ENCODE results near the gene ADGRG1. TPM values are rescaled to one million over a fixed set of nuclear protein-coding genes. Genes with fewer than 3 reads are reported as not detected.
A peak's percentile ranks its signal among the peaks of the same experiment; 100 is the strongest.

The ADGRG1 gene
- polyA plus RNA-seq, 1 of the 3 experiments (the other 2 are of a cell fraction): 7.4 TPM

GRCh38 chr16:57646388-57647039 lies 18.1 kb downstream of the ADGRG1 start:
- CTCF ChIA-PET: interaction anchor here (0.7 to 6.3 kb wide), 14 partner anchors 10 to 375 kb away, joined by 3 to 129 read pairs (median 16); partner anchors contain the start of genes USB1 and ZNF319
- no peak overlapping the region for H3K4me3 ChIP-seq (ENCODE audit: low read depth in 2 of 2, low read length in 1 of 2)
- peaks cover 7% of the 10 kb centered on the region for H3F3A ChIP-seq (replicated peaks; ENCODE audit: insufficient read depth)
- POLR2A ChIA-PET: no interaction called here
- H3K4me2 ChIP-seq: 0 out of 2 replicates have a peak overlapping the region, but pooled peaks have one; percentile 6
- WGBS (ENCODE audit: low lambda C conversion rate): 86% methylated on average over 6 of the region's 14 CpGs
- H3K9me2 ChIP-seq: no peaks in the 10 kb centered on the region
- peaks cover 2 to 4% of the 10 kb centered on the region in 2 experiments; a peak in 1 of 4 replicates for H3K4me1 ChIP-seq (ENCODE audit: control insufficient read depth in 1 of 2, insufficient read depth in 2 of 2, low read depth in 1 of 2, low read length in 1 of 2)
- TF ChIP-seq YY1 (IDR thresholded peaks at IDR 0.05; ENCODE audit: low read depth) (no peak), IRF3 (IDR thresholded peaks at IDR 0.05; ENCODE audit: low read depth, low read length) (no peak), RAD21 (IDR thresholded peaks at IDR 0.05; ENCODE audit: low read length) (no peak), MEF2A (IDR thresholded peaks at IDR 0.05; ENCODE audit: borderline replicate concordance, low read depth) (no peak), GATA2 (CRISPR knock-in tag; IDR thresholded peaks at IDR 0.05) (no peak), POLR2AphosphoS5 (IDR thresholded peaks at IDR 0.05; ENCODE audit: low read depth, low read length) (no peak)
- no peak overlapping the region for H3K27ac ChIP-seq (ENCODE audit: low read depth in 2 of 2, low read length in 1 of 2)
- no peak overlapping the region for H2AFZ ChIP-seq (ENCODE audit: low read depth)
- H3K27me3 ChIP-seq (ENCODE audit: insufficient read depth): no peaks in the 10 kb centered on the region
- no peaks in the 10 kb centered on the region for H3K36me3 ChIP-seq (replicated peaks in 1 of 2; ENCODE audit: control insufficient read depth in 1 of 2, insufficient read depth in 2 of 2, low read length in 1 of 2)
- no peak overlapping the region for H3K9ac ChIP-seq
- no peaks in the 10 kb centered on the region for H4K20me1 ChIP-seq (ENCODE audit: insufficient read depth)
- no peaks in the 10 kb centered on the region for H3K79me2 ChIP-seq (ENCODE audit: insufficient read depth)
- no peaks in the 10 kb centered on the region for H3K9me3 ChIP-seq
- no peak for DNase-seq

DNA sequence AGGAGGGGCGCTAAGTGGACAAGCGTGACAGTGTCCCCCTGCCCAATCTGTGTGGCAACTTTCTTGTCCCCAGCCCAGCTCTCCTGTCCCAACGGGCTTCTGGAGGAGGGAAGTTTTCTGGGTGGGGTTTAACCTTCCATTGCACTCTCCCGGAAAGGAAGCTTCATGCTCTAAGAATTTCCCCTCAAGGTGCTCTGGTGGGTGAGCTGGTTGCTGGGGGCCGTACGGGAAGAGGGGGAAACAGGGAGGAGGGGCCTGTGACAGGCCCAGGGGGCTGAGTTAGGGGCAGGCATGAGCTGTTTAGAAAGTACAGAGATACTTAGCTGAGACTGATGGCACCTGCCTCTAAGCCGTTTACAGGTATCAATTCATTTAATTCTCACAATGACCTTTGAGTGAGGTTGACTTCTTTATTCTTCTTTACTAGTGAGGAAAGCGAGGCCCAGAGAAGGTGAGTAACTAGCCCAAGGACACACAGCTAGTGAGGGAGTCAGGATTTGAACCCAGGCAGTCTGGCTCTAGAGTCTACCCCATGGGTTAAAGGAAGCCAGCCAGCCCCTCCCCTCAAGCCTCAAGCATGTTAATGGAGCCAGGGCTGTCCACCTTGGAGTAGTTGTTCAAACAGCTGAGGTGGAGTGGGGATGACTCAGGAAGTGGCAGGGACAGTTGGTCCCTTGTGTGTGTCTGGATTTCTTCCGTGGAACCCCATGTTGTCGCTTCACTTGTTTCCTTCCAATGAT lies 18.9 kb downstream of the ADGRG1 start:
- no peak overlapping the region for H3K9ac ChIP-seq
- no peaks in the 10 kb centered on the region for H3K9me3 ChIP-seq
- H3K9me2 ChIP-seq: no peaks in the 10 kb centered on the region
- H4K20me1 ChIP-seq (ENCODE audit: insufficient read depth): no peaks in the 10 kb centered on the region
- peaks cover 7% of the 10 kb centered on the region for H3F3A ChIP-seq (replicated peaks; ENCODE audit: insufficient read depth)
- H3K79me2 ChIP-seq (ENCODE audit: insufficient read depth): no peaks in the 10 kb centered on the region
- TF ChIP-seq RFX5 (IDR thresholded peaks at IDR 0.05; ENCODE audit: low read length): no peak
- no peak for TF ChIP-seq FOSL2 (IDR thresholded peaks at IDR 0.05; ENCODE audit: borderline replicate concordance, low read depth)
- TF ChIP-seq JUND (IDR thresholded peaks at IDR 0.05): no peak
- no peak for TF ChIP-seq CHD2 (IDR thresholded peaks at IDR 0.05; ENCODE audit: low read length, partially characterized antibody)
- TF ChIP-seq MAX (IDR thresholded peaks at IDR 0.05; ENCODE audit: low read depth): no peak
- no peak for TF ChIP-seq NRF1 (IDR thresholded peaks at IDR 0.05; ENCODE audit: low read depth, low read length)
- no peak for TF ChIP-seq NFIC (IDR thresholded peaks at IDR 0.05; ENCODE audit: borderline replicate concordance)
- no peak for TF ChIP-seq TEAD4 (IDR thresholded peaks at IDR 0.05; ENCODE audit: borderline replicate concordance, insufficient read depth)
- no peak for TF ChIP-seq USF1 (IDR thresholded peaks at IDR 0.05; ENCODE audit: borderline replicate concordance, low read depth)
- no peak for TF ChIP-seq ELF1 (IDR thresholded peaks at IDR 0.05)
- no peak for TF ChIP-seq FOXM1 (IDR thresholded peaks at IDR 0.05; ENCODE audit: low read depth)
- POLR2A ChIA-PET: no interaction called here
- no peaks in the 10 kb centered on the region for H3K27me3 ChIP-seq (ENCODE audit: insufficient read depth)
- H3K36me3 ChIP-seq (replicated peaks in 1 of 2; ENCODE audit: control insufficient read depth in 1 of 2, insufficient read depth in 2 of 2, low read length in 1 of 2): no peaks in the 10 kb centered on the region
- 68% methylated on average over 9 of the region's 10 CpGs for WGBS (ENCODE audit: low lambda C conversion rate)
- H3K4me1 ChIP-seq (ENCODE audit: control insufficient read depth in 1 of 2, insufficient read depth in 2 of 2, low read depth in 1 of 2, low read length in 1 of 2): peaks cover 2 to 4% of the 10 kb centered on the region in 2 experiments; a peak in 1 of 4 replicates
- no peak overlapping the region for H2AFZ ChIP-seq (ENCODE audit: low read depth)
- DNase-seq: no peak
- peak overlapping the region; percentile 15; the same call in 1 of the 2 replicates for H3K4me2 ChIP-seq
- H3K4me3 ChIP-seq (ENCODE audit: low read depth in 2 of 2, low read length in 1 of 2): no peak overlapping the region
- CTCF ChIA-PET: interaction anchor here (0.8 to 6.3 kb wide), 22 partner anchors 11 to 555 kb away, joined by 3 to 129 read pairs (median 7); partner anchors contain the start of genes CPNE2, USB1 and ZNF319
- H3K27ac ChIP-seq (ENCODE audit: low read depth in 2 of 2, low read length in 1 of 2): no peak overlapping the region
